Measurements from ENCODE around the gene MARK3.

Gene MARK3

GRCh38 chr14:103393676-103394626 lies 8.7 kb downstream of the MARK3 start:
- DNase-seq (ENCODE audit: low read depth in 1 of 2, low spot score in 1 of 2), result no peak

- DNase-seq (ENCODE audit: low read depth in 1 of 2, low spot score in 1 of 2), result no peak
Observed at GRCh38 chr14:103395244-103395643, 10.0 kb downstream of the MARK3 start.

- no peak for DNase-seq (ENCODE audit: low read depth in 1 of 2, low spot score in 1 of 2)
Observed at GRCh38 chr14:103396463-103396862, 11.2 kb downstream of the MARK3 start.

GRCh38 chr14:103398427-103399195 lies 13.4 kb downstream of the MARK3 start:
- DNase-seq (ENCODE audit: low read depth in 1 of 2, low spot score in 1 of 2), result no peak

- DNase-seq (ENCODE audit: low read depth in 1 of 2, low spot score in 1 of 2), result no peak
Observed at GRCh38 chr14:103400537-103400936, 15.3 kb downstream of the MARK3 start.

- DNase-seq (ENCODE audit: low read depth in 1 of 2, low spot score in 1 of 2), result no peak
Observed at GRCh38 chr14:103401223-103402214, 16.3 kb downstream of the MARK3 start.

GRCh38 chr14:103402695-103403094 lies 17.5 kb downstream of the MARK3 start:
- no peak for DNase-seq (ENCODE audit: low read depth in 1 of 2, low spot score in 1 of 2)

- no peak for DNase-seq (ENCODE audit: low read depth in 1 of 2, low spot score in 1 of 2)
Observed at GRCh38 chr14:103404032-103404918, 19.1 kb downstream of the MARK3 start.

GRCh38 chr14:103404920-103405319 lies 19.7 kb downstream of the MARK3 start:
- no peak for DNase-seq (ENCODE audit: low read depth in 1 of 2, low spot score in 1 of 2)

GRCh38 chr14:103408491-103409155 lies 23.4 kb downstream of the MARK3 start:
- DNase-seq (ENCODE audit: low read depth in 1 of 2, low spot score in 1 of 2), result no peak

- DNase-seq (ENCODE audit: low read depth in 1 of 2, low spot score in 1 of 2), result no peak
Observed at GRCh38 chr14:103416916-103417315, 31.7 kb downstream of the MARK3 start.

- DNase-seq (ENCODE audit: low read depth in 1 of 2, low spot score in 1 of 2), result no peak
Observed at GRCh38 chr14:103418481-103418818, 33.2 kb downstream of the MARK3 start.

- no peak for DNase-seq (ENCODE audit: low read depth in 1 of 2, low spot score in 1 of 2)
Observed at GRCh38 chr14:103421556-103421955, 36.3 kb downstream of the MARK3 start.

GRCh38 chr14:103423050-103423461 lies 37.8 kb downstream of the MARK3 start:
- DNase-seq (ENCODE audit: low read depth in 1 of 2, low spot score in 1 of 2), result no peak

- DNase-seq (ENCODE audit: low read depth in 1 of 2, low spot score in 1 of 2), result no peak
Observed at GRCh38 chr14:103427485-103428443, 42.5 kb downstream of the MARK3 start.

GRCh38 chr14:103428723-103429556 lies 43.7 kb downstream of the MARK3 start:
- DNase-seq (ENCODE audit: low read depth in 1 of 2, low spot score in 1 of 2), result no peak

- DNase-seq (ENCODE audit: low read depth in 1 of 2, low spot score in 1 of 2), result no peak
Observed at GRCh38 chr14:103430358-103430757, 45.1 kb downstream of the MARK3 start.
